ENCODE data around the gene CDCA4. TPM values are rescaled to one million over a fixed set of nuclear protein-coding genes. Genes with fewer than 3 reads are reported as not detected.
"Not testable (repeated sequence)": the region's sequence is repeated elsewhere in the genome, so short reads cannot be mapped to it uniquely, and the experiment has no call there.

CDCA4 gene
- total RNA-seq, 1 experiment from 2014 or later: 24.9 TPM

DNA sequence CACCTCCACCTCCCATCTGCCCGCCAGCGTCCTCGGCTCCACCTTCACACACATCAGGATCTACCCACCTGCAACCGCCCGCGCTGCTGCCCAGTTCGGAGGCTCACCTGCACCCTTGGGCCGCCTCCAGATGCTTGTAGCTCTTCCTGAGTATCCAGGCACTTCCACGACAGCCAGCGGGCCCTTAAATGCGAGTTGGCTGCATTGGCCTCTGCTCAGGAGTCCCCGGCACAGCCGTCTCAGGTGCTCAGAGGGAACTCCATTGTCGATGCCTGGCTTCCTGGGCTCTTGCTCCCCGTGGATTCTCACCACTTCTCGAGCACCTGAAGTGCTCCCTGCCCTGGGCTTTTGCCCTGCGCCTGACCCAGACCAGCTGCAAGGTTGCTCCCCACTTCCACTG lies 21.9 kb upstream of the CDCA4 start:
- Histone ChIP-seq H3K36me3 (ENCODE audit: low read depth) (no peaks in the 10 kb centered on the region), H3K4me1 (replicated peaks; ENCODE audit: insufficient read depth) (no peaks in the 10 kb centered on the region), H3K9me3 (ENCODE audit: insufficient read depth, low read depth) (no peaks in the 10 kb centered on the region), H3F3A (ENCODE audit: insufficient read depth, low read depth) (peaks cover 3% of the 10 kb centered on the region; the same call in 1 of the 2 replicates), H3K4me3 (no peak overlapping the region), H3K9me2 (ENCODE audit: insufficient read depth) (no peaks in the 10 kb centered on the region), H3K4me2 (no peak overlapping the region), H2AFZ (no peak overlapping the region), H4K20me1 (ENCODE audit: insufficient read depth) (no peaks in the 10 kb centered on the region), H3K27me3 (ENCODE audit: insufficient read depth, low read depth) (no peaks in the 10 kb centered on the region), H3K79me2 (ENCODE audit: low read depth) (no peaks in the 10 kb centered on the region), H3K27ac (no peak overlapping the region)
- intact Hi-C loops (cut with micrococcal nuclease; ENCODE audit: unreplicated experiment): no loop called here
- ChIA-PET POLR2A (ENCODE audit: unreplicated experiment) (no interaction called here), CTCF (no interaction called here)
- DNase-seq: no peak
- no TSS peak for BruUV-seq (replicated peaks)
- TF ChIP-seq EZH2 (IDR thresholded peaks at IDR 0.05; ENCODE audit: low read depth): no peak
- TF ChIP-seq, protein P1, sequence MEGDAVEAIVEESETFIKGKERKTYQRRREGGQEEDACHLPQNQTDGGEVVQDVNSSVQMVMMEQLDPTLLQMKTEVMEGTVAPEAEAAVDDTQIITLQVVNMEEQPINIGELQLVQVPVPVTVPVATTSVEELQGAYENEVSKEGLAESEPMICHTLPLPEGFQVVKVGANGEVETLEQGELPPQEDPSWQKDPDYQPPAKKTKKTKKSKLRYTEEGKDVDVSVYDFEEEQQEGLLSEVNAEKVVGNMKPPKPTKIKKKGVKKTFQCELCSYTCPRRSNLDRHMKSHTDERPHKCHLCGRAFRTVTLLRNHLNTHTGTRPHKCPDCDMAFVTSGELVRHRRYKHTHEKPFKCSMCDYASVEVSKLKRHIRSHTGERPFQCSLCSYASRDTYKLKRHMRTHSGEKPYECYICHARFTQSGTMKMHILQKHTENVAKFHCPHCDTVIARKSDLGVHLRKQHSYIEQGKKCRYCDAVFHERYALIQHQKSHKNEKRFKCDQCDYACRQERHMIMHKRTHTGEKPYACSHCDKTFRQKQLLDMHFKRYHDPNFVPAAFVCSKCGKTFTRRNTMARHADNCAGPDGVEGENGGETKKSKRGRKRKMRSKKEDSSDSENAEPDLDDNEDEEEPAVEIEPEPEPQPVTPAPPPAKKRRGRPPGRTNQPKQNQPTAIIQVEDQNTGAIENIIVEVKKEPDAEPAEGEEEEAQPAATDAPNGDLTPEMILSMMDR (conservative IDR thresholded peaks at IDR 0.05): no peak

DNA sequence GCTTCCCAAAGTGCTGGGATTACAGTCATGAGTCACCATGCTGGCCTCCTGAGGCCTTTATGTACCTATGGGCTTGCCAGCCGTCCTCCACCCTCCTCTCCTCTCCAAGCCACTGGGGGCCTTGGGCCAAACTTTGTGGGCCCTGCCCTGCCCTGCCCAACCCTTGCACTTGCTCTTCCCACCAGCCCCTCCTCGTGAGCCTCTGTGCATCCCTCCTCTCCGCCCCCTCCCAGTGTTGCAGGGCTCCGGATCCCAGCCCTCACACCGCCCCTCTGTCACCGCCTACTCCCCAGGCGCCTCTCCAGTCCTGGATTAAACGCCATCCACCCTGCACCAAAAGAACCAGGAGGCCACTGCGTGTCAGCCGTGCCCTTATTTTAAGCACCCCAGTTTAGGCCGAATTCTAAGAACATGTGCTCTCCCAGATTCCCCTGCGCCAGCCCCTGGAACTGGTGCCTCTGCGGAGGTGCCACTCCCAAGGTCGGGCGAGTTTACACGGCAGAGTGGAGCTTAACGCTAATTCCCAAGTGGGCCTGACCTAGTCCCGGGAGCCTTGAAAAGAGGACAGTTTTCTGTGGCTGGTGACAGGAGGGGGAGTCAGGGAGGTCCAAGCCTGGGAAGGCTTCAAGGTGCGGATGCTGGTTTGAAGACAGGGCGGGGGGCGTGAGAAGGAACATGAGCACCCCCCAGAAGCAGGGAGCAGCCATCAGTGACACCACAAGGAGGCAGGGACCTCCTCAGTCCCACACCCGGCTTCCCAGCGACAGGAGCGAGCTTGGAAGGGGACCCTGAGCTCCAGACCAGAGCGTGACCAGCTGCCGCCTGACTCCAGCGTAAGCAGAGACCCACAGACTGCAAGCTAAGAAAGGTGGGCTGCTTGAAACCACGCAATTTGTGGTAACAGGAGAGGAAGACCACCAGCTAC lies 21.2 kb upstream of the CDCA4 start:
- peaks cover 5% of the 10 kb centered on the region; the same call in 1 of the 2 replicates for H3F3A ChIP-seq (ENCODE audit: insufficient read depth, low read depth)
- H3K4me3 ChIP-seq: no peak overlapping the region
- H3K79me2 ChIP-seq (ENCODE audit: low read depth): no peaks in the 10 kb centered on the region
- TF ChIP-seq, protein P1 (conservative IDR thresholded peaks at IDR 0.05): no peak
- no peak for TF ChIP-seq EZH2 (IDR thresholded peaks at IDR 0.05; ENCODE audit: low read depth)
- no peak overlapping the region for H3K27ac ChIP-seq
- BruUV-seq (replicated peaks): no TSS peak
- H3K36me3 ChIP-seq (ENCODE audit: low read depth): no peaks in the 10 kb centered on the region
- intact Hi-C loops (cut with micrococcal nuclease; ENCODE audit: unreplicated experiment): no loop called here
- no peaks in the 10 kb centered on the region for H3K27me3 ChIP-seq (ENCODE audit: insufficient read depth, low read depth)
- CTCF ChIA-PET: no interaction called here
- POLR2A ChIA-PET (ENCODE audit: unreplicated experiment): interaction anchor here (0.6 kb wide), 1 partner anchor 21 kb away, joined by 5 read pairs; no protein-coding TSS in a partner anchor
- DNase-seq: no peak
- no peaks in the 10 kb centered on the region for H3K9me2 ChIP-seq (ENCODE audit: insufficient read depth)
- no peak overlapping the region for H2AFZ ChIP-seq
- no peaks in the 10 kb centered on the region for H4K20me1 ChIP-seq (ENCODE audit: insufficient read depth)
- H3K9me3 ChIP-seq (ENCODE audit: insufficient read depth, low read depth): no peaks in the 10 kb centered on the region
- no peaks in the 10 kb centered on the region for H3K4me1 ChIP-seq (replicated peaks; ENCODE audit: insufficient read depth)
- H3K4me2 ChIP-seq: no peak overlapping the region

DNA sequence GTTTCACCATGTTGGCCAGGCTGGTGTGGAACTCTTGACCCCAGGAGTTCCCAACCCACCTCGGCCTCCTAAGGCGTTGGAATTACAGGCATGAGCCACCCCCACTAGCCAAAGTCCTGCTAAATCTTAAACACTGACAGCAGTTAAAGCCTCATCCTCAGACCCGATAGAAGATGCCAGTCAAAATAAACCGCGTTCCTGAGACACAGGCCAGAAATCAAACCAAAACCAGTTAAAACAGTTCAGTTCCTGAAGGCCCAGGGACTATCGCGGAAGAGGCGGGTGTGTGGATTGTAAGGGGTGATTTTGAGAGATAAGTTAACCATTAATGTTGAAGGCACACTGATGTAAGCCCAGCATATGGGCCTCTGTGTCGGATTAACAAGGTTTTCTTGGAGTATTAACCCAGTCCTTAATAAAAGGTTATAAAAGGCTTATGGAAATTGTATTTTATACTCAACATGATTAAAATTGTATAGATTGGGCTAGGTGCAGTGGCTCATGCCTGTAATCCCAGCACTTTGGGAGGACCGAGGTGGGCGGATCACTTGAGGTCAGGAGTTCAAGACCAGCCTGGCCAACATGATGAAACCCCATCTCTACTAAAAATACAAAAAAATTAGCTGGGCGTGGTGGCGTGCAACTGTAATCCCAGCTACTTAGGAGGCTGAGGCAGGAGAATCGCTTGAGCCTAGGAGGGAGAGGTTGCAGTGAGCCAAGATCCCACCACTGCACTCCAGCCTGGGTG lies 18.7 kb upstream of the CDCA4 start:
- H3K36me3 ChIP-seq (ENCODE audit: low read depth): no peaks in the 10 kb centered on the region
- ChIA-PET CTCF (interaction anchor here (0.6 kb wide), 1 partner anchor 185 kb away, joined by 8 read pairs; no protein-coding TSS in a partner anchor), POLR2A (ENCODE audit: unreplicated experiment) (no interaction called here)
- H3K79me2 ChIP-seq (ENCODE audit: low read depth): no peaks in the 10 kb centered on the region
- TF ChIP-seq, protein P1 (conservative IDR thresholded peaks at IDR 0.05): no peak
- TF ChIP-seq EZH2 (IDR thresholded peaks at IDR 0.05; ENCODE audit: low read depth): no peak
- no TSS peak for BruUV-seq (replicated peaks)
- H3K9me2 ChIP-seq (ENCODE audit: insufficient read depth): no peaks in the 10 kb centered on the region
- H3K9me3 ChIP-seq (ENCODE audit: insufficient read depth, low read depth): no peaks in the 10 kb centered on the region
- peaks cover 6% of the 10 kb centered on the region; the same call in 1 of the 2 replicates for H3F3A ChIP-seq (ENCODE audit: insufficient read depth, low read depth)
- intact Hi-C loops (cut with micrococcal nuclease; ENCODE audit: unreplicated experiment): no loop called here
- no peak overlapping the region for H2AFZ ChIP-seq
- H3K27me3 ChIP-seq (ENCODE audit: insufficient read depth, low read depth): no peaks in the 10 kb centered on the region
- H4K20me1 ChIP-seq (ENCODE audit: insufficient read depth): no peaks in the 10 kb centered on the region
- H3K4me2 ChIP-seq: no peak overlapping the region
- no peak overlapping the region for H3K27ac ChIP-seq
- DNase-seq: no peak
- H3K4me3 ChIP-seq: no peak overlapping the region
- no peaks in the 10 kb centered on the region for H3K4me1 ChIP-seq (replicated peaks; ENCODE audit: insufficient read depth)

DNA sequence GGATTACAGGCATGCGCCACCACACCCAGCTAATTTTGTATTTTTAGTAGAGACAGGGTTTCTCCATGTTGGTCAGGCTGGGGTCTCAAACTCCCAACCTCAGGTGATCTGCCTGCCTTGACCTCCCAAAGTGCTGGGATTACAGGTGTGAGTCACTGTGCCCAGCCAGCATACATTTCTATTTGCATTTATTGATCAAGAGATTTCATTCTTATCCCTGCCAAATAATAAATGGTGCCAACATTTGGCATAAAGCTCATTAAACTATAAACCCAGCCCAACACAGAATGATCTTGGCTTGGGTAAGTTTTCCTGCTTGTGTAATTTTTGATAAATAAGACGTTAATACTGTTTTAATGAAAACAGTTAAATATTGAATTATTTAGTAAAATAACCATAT lies 14.7 kb upstream of the CDCA4 start:
- H3K27ac ChIP-seq; H3K79me2 ChIP-seq (ENCODE audit: low read depth); BruUV-seq (replicated peaks); H3K9me2 ChIP-seq (ENCODE audit: insufficient read depth); H4K20me1 ChIP-seq (ENCODE audit: insufficient read depth); POLR2A ChIA-PET (ENCODE audit: unreplicated experiment); H3K9me3 ChIP-seq (ENCODE audit: insufficient read depth, low read depth); CTCF ChIA-PET; H2AFZ ChIP-seq; H3K4me2 ChIP-seq; H3K27me3 ChIP-seq (ENCODE audit: insufficient read depth, low read depth); intact Hi-C loops (cut with micrococcal nuclease; ENCODE audit: unreplicated experiment); DNase-seq; H3K36me3 ChIP-seq (ENCODE audit: low read depth); H3K4me3 ChIP-seq: not testable (repeated sequence)
- peaks cover 27% of the 10 kb centered on the region for H3K4me1 ChIP-seq (replicated peaks; ENCODE audit: insufficient read depth)
- peaks cover 23% of the 10 kb centered on the region for H3F3A ChIP-seq (ENCODE audit: insufficient read depth, low read depth)
